HEK293 (cell line): ENCODE data around the gene IPO5.

Source experiments
- CTCF ChIA-PET: fragments of 350-600 bp; formaldehyde crosslinking; extraction: SDS; loops from one replicate; lab custom pipeline; 2021; ENCODE audit warnings: antibody characterized with exemption; lab: Yijun Ruan, JAX
- POLR2A ChIA-PET: fragments of 300-600 bp; formaldehyde crosslinking; extraction: SDS; loops from one replicate; lab custom pipeline; 2020; ENCODE audit warnings: antibody characterized with exemption, inconsistent platforms; lab: Yijun Ruan, JAX
- H3K27ac ChIP-seq: fragments of 200-500 bp; sonication (Bioruptor generic); 2 replicates; pipeline ENCODE4 v1.5.1; 2014; ENCODE audit warnings: low read depth, low read length, control low read depth, inconsistent platforms; ENCODE audit errors: extremely low read depth
- H3K36me3 ChIP-seq, 2 experiments: fragments of 200-500 bp in 1 of 2; sonication (Bioruptor generic) in 1 of 2; 1 replicate in 1 of 2; 2 replicates in 1 of 2; pipeline ENCODE4 v1.5.1; 2014 to 2017; ENCODE audit warnings: inconsistent platforms in 2 of 2, low read length in 2 of 2; ENCODE audit not compliant: control insufficient read depth in 2 of 2, insufficient read depth in 1 of 2
- H3K4me1 ChIP-seq: fragments of 200-500 bp; sonication (Bioruptor generic); 2 replicates; pipeline ENCODE4 v1.5.1; 2014; ENCODE audit warnings: mild to moderate bottlenecking, low read length, inconsistent platforms; ENCODE audit not compliant: control insufficient read depth, insufficient read depth
- H3K4me3 ChIP-seq: 2 replicates; pipeline ENCODE4 v1.5.1; 2011; ENCODE audit warnings: low read depth, mild to moderate bottlenecking, control low read depth, low read length, moderate library complexity
- H3K9me3 ChIP-seq: fragments of 200-500 bp; sonication (Bioruptor generic); 2 replicates; pipeline ENCODE4 v1.5.1; 2014; ENCODE audit warnings: low read depth, low read length, inconsistent platforms; ENCODE audit not compliant: control insufficient read depth, insufficient read depth
- ATF2 ChIP-seq: fragments of 450-650 bp; formaldehyde crosslinking; IDR thresholded peaks from 2 replicates; pipeline ENCODE4 v1.5.1; 2016; ENCODE audit warnings: missing biosample characterization, missing genetic modification characterization, low read depth
- GLI4 ChIP-seq: fragments of 450-650 bp; formaldehyde crosslinking; IDR thresholded peaks from 2 replicates; pipeline ENCODE4 v1.5.1; 2016; ENCODE audit warnings: missing biosample characterization, missing genetic modification characterization
- HOXA7 ChIP-seq: sonication (generic); formaldehyde crosslinking; IDR thresholded peaks from 2 replicates; pipeline ENCODE4 v1.8.1; 2022; ENCODE audit warnings: missing genetic modification reagents, borderline replicate concordance
- OVOL3 ChIP-seq: fragments of 450-650 bp; formaldehyde crosslinking; IDR thresholded peaks from 2 replicates; pipeline ENCODE4 v1.5.1; 2016; ENCODE audit warnings: missing biosample characterization, missing genetic modification characterization
- SETDB1 ChIP-seq: IDR thresholded peaks from one replicate; pipeline ENCODE4 v1.6.1; 2017; ENCODE audit warnings: mild to moderate bottlenecking, low read length, moderate library complexity, mixed read lengths; ENCODE audit not compliant: insufficient read length
- SP7 ChIP-seq: fragments of 450-650 bp; formaldehyde crosslinking; IDR thresholded peaks from 2 replicates; pipeline ENCODE4 v1.5.1; 2016; ENCODE audit warnings: missing biosample characterization, missing genetic modification characterization
- WT1 ChIP-seq: fragments of 450-650 bp; formaldehyde crosslinking; IDR thresholded peaks from 2 replicates; pipeline ENCODE4 v1.5.1; 2016; ENCODE audit warnings: missing biosample characterization, missing genetic modification characterization
- YY2 ChIP-seq: fragments of 450-650 bp; formaldehyde crosslinking; IDR thresholded peaks from 2 replicates; pipeline ENCODE4 v1.5.1; 2016; ENCODE audit warnings: missing biosample characterization, missing genetic modification characterization
- ZFP41 ChIP-seq: fragments of 450-650 bp; formaldehyde crosslinking; IDR thresholded peaks from 2 replicates; pipeline ENCODE4 v1.5.1; 2016; ENCODE audit warnings: missing biosample characterization, missing genetic modification characterization, borderline replicate concordance
- ZNF184 ChIP-seq: fragments of 450-650 bp; IDR thresholded peaks from 2 replicates; pipeline ENCODE4 v1.5.1; 2018; ENCODE audit warnings: missing biosample characterization, mild to moderate bottlenecking, missing genetic modification characterization
- ZNF2 ChIP-seq: fragments of 450-650 bp; formaldehyde crosslinking; IDR thresholded peaks from 2 replicates; pipeline ENCODE4 v1.5.1; 2016; ENCODE audit warnings: missing biosample characterization, missing genetic modification characterization
- ZNF239 ChIP-seq: fragments of 450-650 bp; formaldehyde crosslinking; IDR thresholded peaks from 2 replicates; pipeline ENCODE4 v1.5.1; 2016; ENCODE audit warnings: missing biosample characterization, missing genetic modification characterization
- ZNF302 ChIP-seq: fragments of 450-650 bp; formaldehyde crosslinking; IDR thresholded peaks from 2 replicates; pipeline ENCODE4 v1.5.1; 2016; ENCODE audit warnings: missing biosample characterization, missing genetic modification characterization, low read depth
- ZNF341 ChIP-seq: fragments of 450-650 bp; formaldehyde crosslinking; IDR thresholded peaks from 2 replicates; pipeline ENCODE4; 2016; ENCODE audit warnings: low read depth, missing biosample characterization, missing genetic modification characterization
- ZNF354C ChIP-seq: fragments of 450-650 bp; formaldehyde crosslinking; IDR thresholded peaks from 2 replicates; pipeline ENCODE4 v1.5.1; 2016; ENCODE audit warnings: missing biosample characterization, missing genetic modification characterization, low read depth, borderline replicate concordance
- ZNF404 ChIP-seq: fragments of 450-650 bp; formaldehyde crosslinking; IDR thresholded peaks from 2 replicates; pipeline ENCODE4 v1.5.1; 2017; ENCODE audit warnings: missing biosample characterization, missing genetic modification characterization
- ZNF426 ChIP-seq: fragments of 450-650 bp; formaldehyde crosslinking; IDR thresholded peaks from 2 replicates; pipeline ENCODE4 v1.5.1; 2017; ENCODE audit warnings: missing biosample characterization, missing genetic modification characterization, mild to moderate bottlenecking, inconsistent platforms, moderate library complexity
- ZNF48 ChIP-seq: fragments of 450-650 bp; formaldehyde crosslinking; IDR thresholded peaks from 2 replicates; pipeline ENCODE4 v1.5.1; 2016; ENCODE audit warnings: missing biosample characterization, missing genetic modification characterization
- ZNF544 ChIP-seq: fragments of 450-650 bp; formaldehyde crosslinking; IDR thresholded peaks from 2 replicates; pipeline ENCODE4 v1.5.0; 2017; ENCODE audit warnings: missing biosample characterization, missing genetic modification characterization
- ZNF555 ChIP-seq: fragments of 450-650 bp; formaldehyde crosslinking; conservative IDR thresholded peaks from 2 replicates; pipeline ENCODE4 v1.5.1; 2017; ENCODE audit warnings: missing biosample characterization, mild to moderate bottlenecking, missing genetic modification characterization, inconsistent platforms
- ZNF670 ChIP-seq: fragments of 450-650 bp; formaldehyde crosslinking; IDR thresholded peaks from 2 replicates; pipeline ENCODE4 v1.5.1; 2016; ENCODE audit warnings: missing biosample characterization, missing genetic modification characterization, low read depth
- ZXDB ChIP-seq: fragments of 450-650 bp; formaldehyde crosslinking; IDR thresholded peaks from 2 replicates; pipeline ENCODE4 v1.5.1; 2016; ENCODE audit warnings: missing biosample characterization, missing genetic modification characterization

The IPO5 gene

GRCh38 chr13:97921176-97921816 lies 32.2 kb upstream of the IPO5 start:
- Histone ChIP-seq H3K4me3 (no peak overlapping the region), H3K9me3 (no peaks in the 10 kb centered on the region), H3K27ac (no peak overlapping the region), H3K4me1 (no peaks in the 10 kb centered on the region), H3K36me3 (no peaks in the 10 kb centered on the region)
- ChIA-PET POLR2A (no interaction called here), CTCF (interaction anchor here (1.7 kb wide), 1 partner anchor 9 kb away, joined by 8 read pairs; no protein-coding TSS in a partner anchor)
- TF ChIP-seq ZNF670 (tag by site-specific recombination) (no peak), WT1 (tag by site-specific recombination) (no peak), SETDB1 (no peak), ZNF555 (tag by site-specific recombination) (no peak), ZNF302 (tag by site-specific recombination) (no peak), YY2 (tag by site-specific recombination) (no peak), OVOL3 (tag by site-specific recombination) (no peak), ZFP41 (no peak), HOXA7 (CRISPR knock-in tag) (no peak), SP7 (tag by site-specific recombination) (no peak), ZNF341 (tag by site-specific recombination) (no peak), ZNF404 (no peak), ZXDB (no peak)

- TF ChIP-seq ZNF184 (tag by site-specific recombination) (no peak), ZNF239 (no peak), GLI4 (tag by site-specific recombination) (no peak), ZNF544 (no peak)
- TF ChIP-seq, all 188 proteins: peak for 0
- CTCF ChIA-PET = no interaction called here
- Histone ChIP-seq H3K4me3 (no peak overlapping the region), H3K9me3 (no peaks in the 10 kb centered on the region), H3K4me1 (no peaks in the 10 kb centered on the region), H3K27ac (no peak overlapping the region), H3K36me3 (no peaks in the 10 kb centered on the region)
- POLR2A ChIA-PET = no interaction called here
These were observed 25.2 kb upstream of the IPO5 start for GRCh38 chr13:97928301-97928700.

GRCh38 chr13:97932036-97932435 lies 21.4 kb upstream of the IPO5 start:
- Histone ChIP-seq H3K36me3 (no peaks in the 10 kb centered on the region), H3K9me3 (no peaks in the 10 kb centered on the region), H3K4me1 (0 out of 2 replicates have a peak, but pooled peaks cover 3% of the 10 kb centered on the region), H3K27ac (no peak overlapping the region), H3K4me3 (no peak overlapping the region)
- POLR2A ChIA-PET = interaction anchor here (0.6 kb wide), 1 partner anchor 28 kb away, joined by 3 read pairs; no protein-coding TSS in a partner anchor
- TF ChIP-seq ZNF2 (tag by site-specific recombination) = no peak
- no peak for TF ChIP-seq ZNF354C
- no peak for TF ChIP-seq ZNF426
- TF ChIP-seq ZNF48 (tag by site-specific recombination) = no peak
- peak; percentile 54; the same call in 1 of the 2 replicates for TF ChIP-seq ATF2 (tag by site-specific recombination)
- CTCF ChIA-PET = no interaction called here
